ENCODE data around the gene CDH4.

Gene CDH4

GRCh38 chr20:61803416-61803914 is 551.4 kb downstream of the CDH4 start:
- H3K4me3 ChIP-seq (ENCODE audit: low read depth, low read length) = no peak overlapping the region
- in situ Hi-C loops (cut with HindIII; ENCODE audit: low sequenced_read_pairs) = no loop called here
- peak; percentile 7 for DNase-seq (ENCODE audit: low read depth, low spot score)
- TF ChIP-seq CTCF (IDR thresholded peaks at IDR 0.05; ENCODE audit: low read depth, low read length) = no peak

DNA sequence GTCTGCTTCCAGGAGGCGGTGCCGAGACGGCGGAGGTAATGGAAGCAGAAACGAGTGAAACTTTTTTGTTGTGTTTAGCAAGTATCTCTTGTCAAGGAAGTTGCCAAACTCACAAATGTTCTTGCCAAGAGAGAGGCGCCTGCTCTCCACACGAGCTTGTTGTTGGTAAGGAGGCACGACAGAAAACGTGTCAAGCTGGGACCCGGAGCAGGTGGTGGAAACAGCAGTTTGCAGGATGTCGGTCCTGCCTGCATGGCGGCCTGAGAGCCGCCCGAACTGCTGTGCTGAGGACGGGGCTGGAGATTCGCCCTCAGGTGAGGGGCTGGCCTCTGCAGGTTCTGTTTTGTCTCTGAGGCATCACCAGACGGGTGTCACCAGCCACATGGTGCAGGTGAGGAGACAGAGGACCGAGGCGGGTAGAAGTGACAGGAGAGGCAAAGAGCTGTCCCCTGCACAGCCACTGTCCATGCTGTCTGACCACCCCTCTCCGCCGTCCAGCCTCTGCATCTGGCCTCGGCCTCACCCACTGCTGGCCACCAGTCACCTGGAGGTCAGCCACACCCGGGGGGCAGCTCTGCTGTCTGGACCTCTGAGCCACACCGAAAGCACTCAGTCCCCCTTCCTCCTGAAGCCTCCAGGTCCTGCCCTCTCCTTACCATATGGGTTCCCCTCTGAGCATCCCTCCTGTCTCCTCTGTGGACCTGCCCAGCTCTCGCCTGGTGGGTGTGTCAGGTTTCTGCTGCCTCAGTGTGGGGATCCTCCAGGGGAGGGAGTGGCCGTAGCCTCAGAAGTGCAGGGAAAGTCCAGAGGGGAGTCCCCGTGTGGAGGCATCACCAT is 552.1 kb downstream of the CDH4 start:
- no peak overlapping the region for H3K4me3 ChIP-seq (ENCODE audit: low read depth, low read length)
- no peak for TF ChIP-seq CTCF (IDR thresholded peaks at IDR 0.05; ENCODE audit: low read depth, low read length)
- peak; percentile 5 for DNase-seq (ENCODE audit: low read depth, low spot score)
- in situ Hi-C loops (cut with HindIII; ENCODE audit: low sequenced_read_pairs) = no loop called here

GRCh38 chr20:61804752-61805295 is 552.8 kb downstream of the CDH4 start:
- no peak overlapping the region for H3K4me3 ChIP-seq (ENCODE audit: low read depth, low read length)
- no peak for TF ChIP-seq CTCF (IDR thresholded peaks at IDR 0.05; ENCODE audit: low read depth, low read length)
- DNase-seq (ENCODE audit: low read depth, low spot score) = no peak
- in situ Hi-C loops (cut with HindIII; ENCODE audit: low sequenced_read_pairs) = no loop called here

DNA sequence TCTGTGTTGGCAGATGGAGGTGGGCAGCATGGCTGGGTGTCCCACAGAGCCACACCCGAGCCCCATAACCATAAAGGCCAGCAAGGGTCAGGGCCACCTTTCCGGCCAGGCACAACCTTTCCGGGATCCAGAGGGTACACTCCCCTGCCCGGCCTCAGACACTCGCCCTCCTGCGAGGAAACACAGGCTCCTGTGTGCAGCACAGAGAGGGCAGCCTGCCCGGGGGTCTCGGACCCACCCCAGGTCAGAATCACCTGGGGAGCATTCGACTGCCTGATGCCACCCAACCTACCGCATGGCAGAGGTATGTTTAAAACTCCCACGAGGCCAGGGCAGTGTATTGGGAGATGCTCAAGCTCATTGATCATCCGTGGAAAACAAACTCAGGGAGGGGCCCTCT is 553.3 kb downstream of the CDH4 start:
- H3K4me3 ChIP-seq (ENCODE audit: low read depth, low read length) = no peak overlapping the region
- TF ChIP-seq CTCF (IDR thresholded peaks at IDR 0.05; ENCODE audit: low read depth, low read length) = no peak
- no peak for DNase-seq (ENCODE audit: low read depth, low spot score)
- in situ Hi-C loops (cut with HindIII; ENCODE audit: low sequenced_read_pairs) = no loop called here

DNA sequence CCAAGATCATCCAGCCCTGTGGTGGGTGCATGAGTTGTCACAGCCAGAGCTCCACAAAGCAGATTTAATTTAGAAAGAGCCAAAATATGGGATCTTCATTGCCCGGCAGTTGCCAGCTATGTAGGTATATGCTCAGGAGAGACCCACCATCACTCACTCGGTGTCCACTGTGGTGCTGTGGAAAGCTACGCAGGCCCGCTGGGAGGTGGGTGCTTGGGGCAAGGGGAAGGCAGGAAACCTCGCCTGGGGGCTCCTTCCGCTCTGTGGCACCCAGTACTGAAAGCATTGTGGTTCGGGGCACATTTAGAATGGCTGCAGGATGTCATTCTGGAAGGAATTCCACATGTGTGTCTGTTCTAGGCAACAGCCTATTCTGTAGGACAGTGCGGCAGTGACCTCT is 553.7 kb downstream of the CDH4 start:
- no peak overlapping the region for H3K4me3 ChIP-seq (ENCODE audit: low read depth, low read length)
- in situ Hi-C loops (cut with HindIII; ENCODE audit: low sequenced_read_pairs) = no loop called here
- DNase-seq (ENCODE audit: low read depth, low spot score) = no peak
- TF ChIP-seq CTCF (IDR thresholded peaks at IDR 0.05; ENCODE audit: low read depth, low read length) = no peak

DNA sequence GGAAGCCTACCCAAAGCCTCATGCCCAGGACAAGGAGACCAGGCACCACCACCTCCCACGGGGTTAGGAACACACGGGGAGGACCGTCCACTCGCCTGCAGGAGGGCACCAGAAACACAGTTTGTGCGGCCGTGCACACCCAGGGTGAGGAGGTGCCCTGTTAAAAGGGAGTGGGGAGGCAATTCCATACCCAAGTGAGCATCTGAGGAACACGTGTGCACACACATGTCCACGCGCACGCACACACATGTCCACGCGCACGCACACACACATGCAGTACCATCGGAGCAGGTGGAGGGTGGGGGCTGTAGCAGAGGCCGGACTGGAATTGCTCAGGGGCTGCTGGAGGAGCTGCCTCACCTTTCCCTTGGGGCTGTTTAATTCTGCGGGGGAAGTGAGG is 554.3 kb downstream of the CDH4 start:
- in situ Hi-C loops (cut with HindIII; ENCODE audit: low sequenced_read_pairs) = no loop called here
- no peak for TF ChIP-seq CTCF (IDR thresholded peaks at IDR 0.05; ENCODE audit: low read depth, low read length)
- no peak for DNase-seq (ENCODE audit: low read depth, low spot score)
- no peak overlapping the region for H3K4me3 ChIP-seq (ENCODE audit: low read depth, low read length)

Data from astrocyte of the spinal cord (primary cell).